NCI-H2196 treated with DMSO at 0.1 percent for 48 hours (cell line): ENCODE measurements around the gene GFPT1.
A peak's percentile ranks its signal among the peaks of the same experiment; 100 is the strongest.
"Not testable (repeated sequence)": the region's sequence is repeated elsewhere in the genome, so short reads cannot be mapped to it uniquely, and the experiment has no call there.

Experiments
- DNase-seq: peaks from one replicate; lab custom pipeline; 2025; ENCODE audit not compliant: unreplicated experiment; lab: John Stamatoyannopoulos, UW

Gene GFPT1

DNA sequence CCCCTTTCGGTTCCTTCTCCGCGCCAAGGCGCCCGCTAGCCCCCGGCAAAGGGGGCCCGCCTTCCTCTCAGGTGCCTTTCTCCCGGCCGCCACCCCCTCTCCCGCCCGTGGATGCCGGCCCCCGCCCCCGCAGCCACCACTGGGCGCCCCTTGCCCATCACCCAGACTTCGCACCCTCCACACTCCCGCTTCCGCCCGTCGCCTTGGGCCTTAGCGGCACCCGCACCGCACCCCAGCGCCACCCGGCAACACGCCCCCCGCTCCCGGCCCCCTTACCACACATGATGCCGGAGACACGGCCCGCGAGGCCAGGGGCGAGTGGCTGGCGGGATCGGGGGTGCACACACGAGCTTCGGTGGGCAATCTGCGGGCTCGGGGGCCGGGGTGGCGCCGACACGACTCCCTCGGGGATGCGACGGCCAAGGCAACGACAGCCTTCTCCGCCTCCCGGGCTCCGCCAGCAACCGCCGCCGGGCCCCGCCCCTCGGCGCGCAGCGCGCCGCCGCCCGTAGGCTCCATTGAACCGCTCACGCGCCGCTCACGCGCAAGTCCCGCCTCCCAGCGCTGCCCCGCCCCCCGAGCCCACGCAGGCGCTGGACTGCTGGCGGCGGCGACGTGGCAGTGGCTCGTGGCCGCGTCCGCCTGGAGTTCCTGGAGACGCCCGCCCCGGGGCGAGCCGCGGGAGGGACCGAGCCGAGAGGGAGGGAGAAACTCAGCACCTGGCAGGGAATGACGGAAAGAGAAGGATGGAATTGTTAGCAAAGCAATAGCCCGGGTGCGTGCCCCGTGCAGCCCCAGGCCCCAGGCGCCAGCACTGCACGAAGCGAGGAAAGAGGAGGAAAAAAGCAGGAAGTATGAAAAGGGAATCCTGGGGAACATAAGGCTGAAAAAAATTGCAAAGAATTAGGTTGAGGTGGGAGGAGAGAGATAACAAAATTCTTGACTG, at the start of gene GFPT1:
TSS of gene GFPT1 (minus strand) at position 439 of the 946 bp plus-strand sequence. CDS start at position 283, 156 bp downstream.
- peak; percentile 53 for DNase-seq

DNA sequence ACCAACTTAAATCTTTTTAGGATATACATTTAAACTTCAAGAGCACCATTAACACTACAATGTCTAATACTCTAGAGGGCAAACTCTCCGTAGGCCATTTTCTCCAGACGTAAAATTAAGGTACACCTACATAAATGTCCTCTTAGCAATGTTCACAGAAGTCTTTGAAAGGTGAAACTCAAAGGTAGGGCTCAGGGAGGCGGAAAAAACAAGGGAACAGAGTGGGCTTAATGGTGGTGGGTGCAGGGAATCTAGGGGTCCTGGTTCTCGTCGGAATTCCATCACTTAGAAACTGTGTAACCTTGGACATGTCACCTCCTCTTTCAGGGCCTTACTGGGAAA, 49.5 kb upstream of the GFPT1 start:
- DNase-seq = no peak

DNA sequence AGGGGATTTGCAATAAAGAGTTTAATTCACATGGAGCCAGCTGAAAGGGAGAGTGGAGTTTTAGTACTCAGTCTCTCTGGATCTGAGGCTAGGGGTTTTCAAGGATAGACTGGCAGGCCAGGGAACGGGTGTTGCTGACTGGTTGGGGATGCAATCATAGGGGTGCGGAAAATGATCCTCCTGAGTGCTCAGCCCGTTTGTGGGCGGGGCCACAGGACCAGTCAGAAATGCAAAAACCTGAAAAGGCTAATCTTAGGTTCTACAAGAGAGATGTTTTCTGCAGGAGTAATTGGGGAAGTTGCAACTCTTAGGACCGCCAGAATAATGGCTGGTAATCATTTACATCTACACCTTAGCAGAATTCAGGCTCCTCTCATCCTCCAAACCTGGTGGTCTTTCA, 47.7 kb upstream of the GFPT1 start:
- DNase-seq = no peak

DNA sequence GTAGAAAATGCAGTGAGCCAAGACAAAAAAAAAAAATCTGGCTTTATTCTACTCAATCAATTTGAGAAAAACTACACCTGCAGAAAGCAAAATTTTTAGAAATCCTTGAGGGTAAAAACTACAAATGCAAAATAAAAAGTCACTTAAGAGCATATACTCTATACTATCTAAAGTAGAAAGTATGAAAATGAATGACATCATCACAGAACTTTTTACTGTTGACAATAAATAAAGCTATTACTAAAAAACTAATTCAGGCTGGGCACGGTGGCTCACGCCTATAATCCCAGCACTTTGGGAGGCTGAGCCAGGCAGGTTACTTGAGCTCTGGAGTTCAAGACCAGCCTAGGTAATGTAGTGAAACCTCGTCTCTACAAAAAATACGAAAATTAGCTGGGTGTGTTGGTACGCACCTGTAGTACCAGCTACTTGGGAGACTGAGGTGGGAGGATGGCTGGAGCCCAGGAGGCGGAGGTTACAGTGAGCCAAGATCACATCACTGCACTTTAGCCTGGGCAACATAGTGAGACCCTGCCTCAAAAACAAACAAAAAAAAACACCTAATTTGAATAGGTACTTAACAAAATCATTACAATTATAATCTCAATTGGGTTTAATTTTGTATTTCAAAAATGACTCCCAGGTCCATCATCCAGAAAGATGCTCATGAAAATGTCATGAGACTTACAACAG, 42.6 kb upstream of the GFPT1 start:
- DNase-seq = no peak

DNA sequence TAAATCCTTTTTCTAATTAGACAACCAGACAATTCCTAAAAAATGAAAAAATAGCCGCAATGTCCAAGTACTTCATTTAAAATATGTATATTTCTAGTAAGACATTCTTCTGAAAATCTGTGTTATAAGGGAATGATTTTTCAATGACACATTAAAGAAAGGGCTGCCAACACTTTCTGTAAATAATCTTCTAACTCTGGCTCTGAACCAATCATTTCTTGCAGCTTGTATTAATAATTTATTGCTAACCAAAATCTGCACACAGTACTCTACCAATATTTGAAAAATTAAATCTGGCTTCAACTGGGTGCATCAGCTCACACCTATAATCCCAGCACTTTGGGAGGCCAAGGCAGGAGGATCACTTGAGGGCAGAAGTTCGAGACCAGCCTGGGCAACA, 42.0 kb upstream of the GFPT1 start:
- DNase-seq = no peak

DNA sequence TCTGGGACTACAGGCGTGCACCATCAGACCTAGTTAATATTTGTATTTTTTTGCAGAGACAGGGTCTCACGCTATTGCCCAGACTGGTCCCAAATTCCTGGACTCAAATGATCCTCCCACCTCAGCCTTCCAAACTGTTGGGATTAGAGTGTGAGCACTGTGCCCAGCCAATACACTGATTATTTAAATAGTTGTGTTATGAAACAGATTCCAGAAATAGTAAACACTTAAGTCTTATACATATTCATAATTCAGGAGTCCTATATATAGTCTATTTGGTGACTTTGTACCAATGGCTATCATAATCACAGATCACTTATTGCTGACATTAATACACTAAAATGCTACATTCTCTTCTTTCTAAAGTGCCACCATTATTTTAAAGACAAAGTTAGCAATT, 37.4 kb upstream of the GFPT1 start:
- no peak for DNase-seq

DNA sequence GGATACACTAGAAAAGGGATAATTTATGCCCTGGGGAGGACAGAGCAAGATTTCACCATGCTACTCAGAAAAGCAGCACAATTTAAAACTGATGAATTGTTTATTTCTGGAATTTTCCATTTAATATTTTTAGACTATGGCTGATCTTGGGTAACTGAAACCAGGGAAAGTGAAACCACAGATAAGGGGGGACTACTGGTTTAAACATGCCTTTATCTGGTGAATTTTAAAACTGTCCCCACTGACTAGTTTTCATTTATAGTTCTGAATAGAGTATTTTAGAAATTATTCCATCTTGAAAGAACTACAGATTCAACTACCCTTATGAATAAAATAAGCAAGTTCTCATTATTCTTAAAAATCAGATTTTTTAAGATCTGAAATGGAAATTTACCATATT, 35.2 kb upstream of the GFPT1 start:
- DNase-seq = no peak

DNA sequence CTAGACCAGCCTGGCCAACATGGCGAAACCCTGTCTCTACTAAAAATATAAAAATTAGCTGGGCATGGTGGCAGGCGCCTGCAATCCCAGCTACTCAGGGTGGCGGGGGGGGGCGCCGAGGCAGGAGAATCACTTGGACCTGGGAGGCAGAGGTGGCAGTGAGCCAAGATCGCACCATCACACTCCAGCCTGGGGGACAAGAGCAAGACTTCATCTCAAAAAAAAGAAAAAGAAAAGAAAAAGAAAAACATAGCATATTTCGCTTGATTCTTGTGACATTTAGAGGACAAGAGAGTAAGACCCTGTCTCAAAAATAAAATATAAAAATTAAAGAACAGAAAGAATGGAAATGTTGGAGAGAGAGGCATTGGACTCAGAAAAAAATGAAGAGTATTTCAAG, 32.1 kb upstream of the GFPT1 start:
- not testable (repeated sequence) for DNase-seq

DNA sequence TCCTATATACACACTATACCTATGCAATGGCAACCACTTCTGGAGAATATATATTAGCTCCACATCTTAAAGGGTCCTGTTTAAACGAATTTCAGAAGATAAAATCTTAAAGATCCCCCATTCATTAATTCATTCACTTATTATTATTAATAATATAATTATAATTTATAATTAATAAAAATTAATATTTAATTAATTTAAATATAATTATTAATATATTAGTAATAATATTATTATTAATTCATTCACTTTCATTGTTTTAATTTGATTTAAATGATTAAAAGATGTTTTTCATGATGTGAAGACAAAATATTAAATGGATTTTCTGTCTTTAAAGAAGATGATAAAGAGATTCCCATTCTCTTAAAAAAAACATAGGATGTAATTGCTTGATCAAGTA, 29.1 kb upstream of the GFPT1 start:
- no peak for DNase-seq

DNA sequence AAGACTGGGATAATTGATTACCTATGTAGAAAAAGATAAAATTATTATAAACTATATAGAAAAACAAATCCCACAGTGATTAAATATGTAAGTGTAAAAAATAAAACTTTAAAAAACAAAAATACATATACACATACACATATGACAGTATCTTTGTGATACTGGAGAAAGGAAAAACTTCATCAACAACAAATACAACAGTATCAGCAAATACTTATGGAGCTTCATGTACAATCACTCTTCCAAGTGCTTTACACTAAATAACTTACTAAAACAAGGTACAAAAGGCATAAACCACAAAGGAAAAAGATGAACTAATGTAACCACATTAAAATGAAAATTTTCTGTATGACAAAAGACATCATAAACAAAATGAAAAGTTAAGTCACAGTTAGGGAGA, 24.1 kb upstream of the GFPT1 start:
- no peak for DNase-seq

DNA sequence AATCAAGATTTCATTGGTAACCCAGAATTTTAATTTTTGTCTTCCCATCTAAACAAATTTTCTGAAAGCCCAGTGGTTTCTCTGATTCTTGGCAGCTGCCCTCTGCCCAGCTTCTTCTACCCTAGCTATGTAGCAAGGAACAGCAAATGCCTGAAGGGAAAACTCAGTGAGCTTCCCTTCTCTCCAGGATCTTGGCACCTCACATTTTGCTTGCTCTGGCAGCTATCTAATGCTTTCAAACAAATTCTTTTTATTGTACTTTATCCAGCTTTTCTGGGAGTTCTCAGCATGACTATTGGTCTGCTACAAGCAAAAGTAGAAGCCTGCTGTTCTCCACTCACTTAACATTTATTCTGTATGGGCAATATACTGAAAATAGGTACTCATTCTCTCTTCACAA, 18.3 kb upstream of the GFPT1 start:
- DNase-seq = no peak

DNA sequence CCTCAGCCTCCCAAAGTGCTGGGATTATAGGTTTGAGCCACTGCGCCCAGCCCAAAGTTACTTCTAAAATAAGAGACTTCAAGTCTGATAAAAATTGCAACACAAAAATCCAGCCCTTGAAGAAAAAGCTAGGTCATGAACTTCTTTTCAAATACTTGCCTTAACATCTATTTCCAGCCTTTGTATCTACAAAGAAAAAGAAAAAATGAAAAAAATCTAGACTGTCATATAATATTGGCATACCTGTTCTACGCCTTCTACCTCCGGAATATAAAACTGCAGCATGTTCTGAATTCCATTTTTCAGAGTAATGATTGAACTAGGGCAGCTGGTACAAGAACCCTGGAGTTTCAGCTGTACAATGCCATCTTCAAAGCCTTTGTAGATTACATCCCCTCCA, 13.1 kb upstream of the GFPT1 start:
- DNase-seq = no peak

DNA sequence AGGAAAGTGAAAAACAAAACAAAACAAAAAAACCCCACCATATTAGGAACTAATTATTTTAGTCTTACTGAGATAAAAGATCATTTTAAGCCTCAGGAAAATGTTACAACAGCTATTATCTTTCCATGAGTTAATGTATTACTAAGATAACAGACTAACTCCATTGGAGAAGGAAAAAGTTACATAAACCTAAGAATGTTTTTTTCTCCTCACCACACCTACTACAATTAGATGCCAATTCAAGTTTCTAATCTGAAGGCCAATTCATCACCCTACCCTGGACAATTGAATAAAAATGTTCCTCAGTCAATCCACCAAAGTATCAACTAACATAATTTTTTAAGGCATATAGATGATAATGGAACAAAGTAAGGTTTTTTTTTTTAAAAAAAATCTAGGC, 10.2 kb upstream of the GFPT1 start:
- DNase-seq = no peak

DNA sequence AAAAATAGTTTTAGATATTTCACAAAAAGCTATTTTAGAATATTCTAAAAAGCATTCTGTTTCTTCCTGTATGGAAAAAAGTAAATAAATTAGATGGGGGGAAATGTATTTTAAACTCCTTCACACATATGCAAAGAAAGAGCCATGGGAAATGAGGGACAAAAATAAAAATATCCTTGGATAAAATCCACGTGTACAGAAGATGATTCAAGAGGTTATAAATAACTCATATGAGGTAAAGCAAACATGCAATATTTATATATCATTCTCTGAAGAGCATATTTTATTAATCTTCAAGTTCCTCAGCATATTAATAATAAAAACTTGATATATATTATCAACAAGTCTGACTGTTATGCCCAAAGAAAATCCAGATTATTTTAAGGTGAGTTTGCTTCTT, 8.8 kb upstream of the GFPT1 start:
- no peak for DNase-seq

DNA sequence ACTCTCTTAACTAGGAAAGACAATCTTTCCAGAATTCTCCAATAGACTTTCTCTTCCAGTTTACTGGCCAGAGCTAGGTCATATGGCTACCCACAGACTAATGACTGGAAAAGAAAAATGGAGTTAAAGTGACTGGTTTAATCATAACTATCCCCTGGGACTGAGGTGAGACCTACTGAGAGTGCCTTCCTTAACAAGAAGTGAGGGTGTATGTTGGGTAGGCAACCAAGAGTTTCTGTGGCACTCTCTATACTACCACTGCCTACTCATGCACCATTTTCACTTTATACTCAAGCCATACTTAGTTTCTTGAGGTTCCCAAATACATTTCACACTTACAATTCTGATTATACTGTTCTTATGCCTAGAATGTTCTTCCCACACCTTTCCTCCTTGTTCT, 6.9 kb upstream of the GFPT1 start:
- DNase-seq = no peak

DNA sequence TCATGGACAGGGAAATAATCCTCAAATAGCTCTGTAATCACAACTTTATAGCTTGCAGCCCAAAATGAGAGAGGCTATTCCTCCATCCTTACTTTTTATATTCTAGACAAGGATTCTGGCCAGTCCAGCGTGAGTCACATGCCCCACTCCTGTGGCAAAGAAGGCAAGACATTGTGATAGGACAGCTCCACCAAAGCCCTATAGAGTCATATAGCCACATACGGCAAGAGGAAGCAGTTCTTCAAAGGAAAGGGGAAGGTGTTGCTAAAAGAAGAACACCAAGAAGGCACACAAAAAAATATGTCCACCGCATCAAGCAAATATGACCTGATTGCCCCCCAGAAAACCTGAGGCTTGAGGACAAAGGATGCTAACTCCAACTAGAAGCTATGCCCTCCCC, 3.4 kb upstream of the GFPT1 start:
- DNase-seq = no peak

DNA sequence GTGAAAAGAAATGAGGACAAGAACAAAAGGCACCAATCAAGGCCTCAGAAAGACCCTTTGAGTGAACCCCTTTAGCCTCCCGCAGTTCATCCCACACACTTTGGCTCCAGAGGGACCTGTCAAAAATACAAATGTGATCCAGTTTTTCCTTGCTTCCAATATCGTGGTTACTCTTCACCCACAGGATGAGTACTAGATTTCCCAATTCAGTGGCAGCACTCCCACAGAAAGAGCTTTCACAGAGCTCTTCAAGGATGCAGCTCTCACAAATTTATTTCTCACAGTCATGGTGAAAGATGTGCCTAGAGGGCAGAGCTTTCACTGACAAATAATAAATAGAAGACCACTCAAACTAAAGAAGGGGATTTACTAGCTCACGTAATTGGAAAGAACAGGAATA, 3.0 kb upstream of the GFPT1 start:
- no peak for DNase-seq

DNA sequence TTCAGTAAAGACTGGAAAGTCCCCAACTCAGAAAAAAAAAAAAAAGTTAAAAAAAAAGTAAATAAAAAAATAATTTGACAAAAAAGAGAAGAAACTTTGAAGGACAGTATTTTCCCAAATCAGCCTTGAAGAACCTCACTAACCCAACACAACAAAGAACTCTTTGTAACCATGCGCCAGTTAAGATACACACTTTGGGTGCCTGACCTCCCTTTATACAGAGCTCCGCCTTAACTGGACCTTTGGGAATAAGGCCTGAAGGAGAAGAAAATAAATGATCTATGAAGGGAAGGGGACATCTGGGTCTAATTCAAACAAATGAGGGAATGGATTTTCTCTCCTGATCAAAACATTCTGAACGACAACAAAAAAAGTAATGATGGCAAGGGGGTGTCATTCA, 2.2 kb upstream of the GFPT1 start:
- no peak for DNase-seq

DNA sequence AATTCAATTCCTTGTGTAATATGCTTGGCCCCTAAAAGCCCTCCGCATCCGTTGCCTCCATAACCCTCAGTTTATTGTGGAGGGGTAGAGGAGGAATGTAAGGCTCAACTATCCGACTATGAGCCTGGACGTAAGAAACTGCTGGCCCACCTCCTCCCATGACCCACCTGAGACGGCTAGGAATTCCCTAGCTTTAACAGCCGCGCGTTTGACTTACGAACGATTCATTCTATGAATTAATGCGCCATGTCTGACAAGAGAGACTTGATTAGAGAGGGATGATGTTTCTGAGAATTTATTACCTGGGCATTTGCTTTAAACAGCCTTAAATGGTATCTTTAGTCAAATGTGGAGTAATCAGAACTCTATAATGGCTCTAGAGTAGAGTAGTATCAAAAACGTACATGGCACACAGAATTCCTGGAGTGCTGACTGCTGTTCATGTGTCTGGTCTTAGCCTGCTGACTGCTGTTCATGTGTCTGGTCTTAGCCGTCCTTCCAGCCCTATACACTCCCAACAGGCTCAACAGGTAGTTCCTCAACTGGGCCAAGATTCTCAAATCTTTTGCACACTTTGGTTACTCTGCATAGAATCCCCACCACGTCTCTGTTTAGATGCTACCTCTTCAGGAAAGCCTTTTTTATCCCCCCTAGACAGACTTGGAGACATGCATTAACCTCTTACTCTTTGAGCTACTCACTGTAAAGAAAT, 899 bp upstream of the GFPT1 start:
- no peak for DNase-seq

DNA sequence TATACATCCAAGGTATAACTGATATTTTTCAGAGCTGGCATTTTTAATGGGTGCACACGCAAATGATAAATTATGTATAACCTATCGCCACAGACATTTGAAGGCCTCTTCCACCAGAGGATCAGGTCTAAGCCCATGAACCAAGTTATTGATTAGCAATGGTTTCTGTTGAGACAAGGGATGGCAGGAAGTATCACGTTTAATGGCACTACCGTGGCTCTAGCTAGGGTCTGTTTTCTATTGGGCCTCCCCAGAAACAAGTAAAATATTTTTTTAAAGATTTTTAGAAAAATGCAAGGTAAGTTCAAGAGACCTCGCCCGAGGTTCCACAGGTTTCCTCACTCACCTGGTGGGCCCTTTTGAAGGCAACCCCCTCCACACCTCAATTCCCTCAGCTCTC, 667 bp downstream of the GFPT1 start:
- no peak for DNase-seq

DNA sequence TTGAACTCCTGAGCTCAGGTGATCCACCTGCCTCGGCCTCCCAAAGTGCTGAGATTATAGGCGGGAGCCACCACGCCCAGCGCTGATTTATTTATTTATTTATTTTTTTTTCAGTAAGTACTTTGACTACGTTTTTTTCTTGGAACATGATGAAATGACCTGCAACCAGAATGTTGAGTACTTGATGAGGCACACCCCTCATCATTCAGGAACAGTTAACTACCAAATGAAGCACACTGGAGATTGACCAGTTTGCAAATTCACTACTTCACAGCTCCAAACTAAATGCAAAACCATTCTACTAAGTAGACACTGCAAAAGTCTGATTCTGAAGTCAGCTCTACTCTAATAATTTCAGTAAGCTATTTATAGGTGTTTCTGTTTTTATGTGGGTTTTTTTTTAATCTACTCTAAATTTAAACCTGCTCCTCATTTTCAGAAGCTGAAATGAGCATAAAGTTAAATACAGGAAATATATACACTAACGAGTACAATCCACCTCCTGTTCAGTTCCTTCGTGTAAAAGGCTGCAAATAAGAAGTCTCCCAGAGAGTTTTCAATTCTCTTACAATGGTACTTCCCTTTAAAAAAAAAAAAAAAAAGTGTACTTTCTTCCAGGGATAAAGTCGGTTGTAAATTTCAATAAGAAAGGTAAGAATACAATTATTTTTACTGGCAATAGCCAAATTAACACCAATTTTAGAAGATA, 1.4 kb downstream of the GFPT1 start:
- no peak for DNase-seq
